GM12878 (cell line): ENCODE results near the gene PIEZO2. TPM values are rescaled to one million over a fixed set of nuclear protein-coding genes. Genes with fewer than 3 reads are reported as not detected.

Experiments used
- CBFB ChIP-seq: IDR thresholded peaks from 2 replicates; pipeline ENCODE4 v1.6.1; 2016; ENCODE audit warnings: antibody characterized with exemption, low read depth
- CHD4 ChIP-seq: fragments of 200-600 bp; sonication (generic); IDR thresholded peaks from 2 replicates; pipeline ENCODE4 v1.6.1; 2016; ENCODE audit warnings: mild to moderate bottlenecking
- ESRRA ChIP-seq: IDR thresholded peaks from 2 replicates; pipeline ENCODE4 v1.6.1; 2012; ENCODE audit warnings: mild to moderate bottlenecking, low read length, improper control_type of control experiment
- LARP7 ChIP-seq: fragments of 450-650 bp; IDR thresholded peaks from 2 replicates; pipeline ENCODE4 v1.6.1; 2017; ENCODE audit warnings: mild to moderate bottlenecking
- NFXL1 ChIP-seq: fragments of 450-650 bp; IDR thresholded peaks from 2 replicates; pipeline ENCODE4 v1.6.1; 2017; ENCODE audit warnings: antibody characterized with exemption, mild to moderate bottlenecking, borderline replicate concordance
- NFYA ChIP-seq: IDR thresholded peaks from 2 replicates; pipeline ENCODE4 v1.6.1; 2011; ENCODE audit warnings: low read depth, mild to moderate bottlenecking, low read length, improper control_type of control experiment, borderline replicate concordance
- PKNOX1 ChIP-seq: fragments of 450-650 bp; IDR thresholded peaks from 2 replicates; pipeline ENCODE4 v1.6.1; 2016; ENCODE audit warnings: mild to moderate bottlenecking
- RBBP5 ChIP-seq: fragments of 200-600 bp; sonication (generic); conservative IDR thresholded peaks from 2 replicates; pipeline ENCODE4 v1.6.1; 2016
- SIX5 ChIP-seq: IDR thresholded peaks from 2 replicates; pipeline ENCODE4 v1.6.1; 2011; ENCODE audit warnings: mild to moderate bottlenecking, low read depth, low read length, moderate library complexity; ENCODE audit not compliant: severe bottlenecking
- polyA plus RNA-seq, 11 experiments: library from polyadenylated mRNA; depleted of rRNA in 4 of 11; unstranded in 6 of 11; stranded (reverse) in 5 of 11; fragments of >200 nt; fragmentation: Nextera tagmentation in 4 of 11; fragmentation: Illumina TruSeq in 1 of 11; extraction: Ambion mirVana in 4 of 11; extraction: Trizol in 1 of 11; gene quantifications; 1 replicate in 1 of 11; 2 replicates in 10 of 11; pipeline versions ENCODE4 v1.2.1 to v1.2.3, GENCODE V29; 2011 to 2016; ENCODE audit warnings: inconsistent platforms in 2 of 11, missing spikeins in 2 of 11, low read depth in 1 of 11
- total RNA-seq, 4 experiments: library from RNA; depleted of rRNA in 3 of 4; stranded (reverse); fragments of >200 nt in 3 of 4; fragmentation: Illumina TruSeq in 1 of 4; extraction: Trizol in 1 of 4; gene quantifications; 2 replicates each; pipeline versions ENCODE4 v1.2.1 to v1.2.3, GENCODE V29; 2013 to 2021
- TF ChIP-seq, protein P1 (sequence below): fragments of 450-650 bp; IDR thresholded peaks from 2 replicates; pipeline ENCODE4 v1.6.1; 2017; ENCODE audit warnings: mild to moderate bottlenecking

The PIEZO2 gene
- total and polyA plus RNA-seq, 10 of the 15 experiments (the other 5 are each of a cell fraction or from before 2014, with no cell fraction given): 6.7 to 42.3 (median 27.4) TPM

DNA sequence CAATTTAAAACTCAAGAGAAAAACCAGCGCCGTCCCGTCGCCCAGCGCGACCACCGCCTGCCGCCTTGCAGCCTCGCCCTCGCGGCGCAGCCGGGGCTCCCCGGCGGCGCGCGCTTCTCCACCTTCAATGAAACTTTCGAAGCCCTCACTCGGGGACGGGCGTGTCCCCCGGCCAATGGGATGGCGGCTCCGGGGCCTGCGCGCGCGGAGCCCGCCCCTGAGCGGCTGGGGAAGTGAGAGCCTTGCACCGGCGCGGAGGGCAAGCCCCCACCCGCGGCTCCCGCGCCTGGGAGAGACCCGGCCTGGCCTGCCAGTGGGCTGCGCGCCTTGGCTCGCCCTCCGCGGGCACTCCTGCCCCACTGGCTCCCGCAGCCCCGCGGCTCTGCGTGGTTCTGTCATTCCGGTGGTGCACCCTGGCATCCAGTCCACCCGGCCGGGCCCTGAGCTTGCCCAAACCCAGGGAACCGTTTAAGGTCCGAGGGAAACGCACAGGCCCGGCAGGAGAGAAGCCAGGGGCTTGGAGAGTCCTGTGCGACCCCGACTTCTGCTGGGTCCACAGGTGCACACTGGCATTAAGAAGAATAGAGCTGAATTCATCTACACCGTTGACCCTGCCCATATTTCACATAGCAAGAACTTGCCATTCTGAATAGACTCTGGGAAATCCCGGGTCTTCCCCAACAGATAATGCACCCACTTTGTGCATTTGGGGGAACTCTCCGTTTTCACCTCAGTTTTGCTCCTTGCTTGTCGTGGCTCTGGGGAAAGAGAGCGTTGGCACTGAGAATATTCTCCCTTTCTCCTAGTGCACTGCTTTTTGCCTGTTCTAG lies at the start of gene PIEZO2 (continued):
- no peak for TF ChIP-seq NFYA
- peak; percentile 97 for TF ChIP-seq PKNOX1
- no peak for TF ChIP-seq ESRRA
- TF ChIP-seq LARP7: 0 out of 2 replicates have a peak, but pooled peaks have one; percentile 48
- TF ChIP-seq, protein P1, sequence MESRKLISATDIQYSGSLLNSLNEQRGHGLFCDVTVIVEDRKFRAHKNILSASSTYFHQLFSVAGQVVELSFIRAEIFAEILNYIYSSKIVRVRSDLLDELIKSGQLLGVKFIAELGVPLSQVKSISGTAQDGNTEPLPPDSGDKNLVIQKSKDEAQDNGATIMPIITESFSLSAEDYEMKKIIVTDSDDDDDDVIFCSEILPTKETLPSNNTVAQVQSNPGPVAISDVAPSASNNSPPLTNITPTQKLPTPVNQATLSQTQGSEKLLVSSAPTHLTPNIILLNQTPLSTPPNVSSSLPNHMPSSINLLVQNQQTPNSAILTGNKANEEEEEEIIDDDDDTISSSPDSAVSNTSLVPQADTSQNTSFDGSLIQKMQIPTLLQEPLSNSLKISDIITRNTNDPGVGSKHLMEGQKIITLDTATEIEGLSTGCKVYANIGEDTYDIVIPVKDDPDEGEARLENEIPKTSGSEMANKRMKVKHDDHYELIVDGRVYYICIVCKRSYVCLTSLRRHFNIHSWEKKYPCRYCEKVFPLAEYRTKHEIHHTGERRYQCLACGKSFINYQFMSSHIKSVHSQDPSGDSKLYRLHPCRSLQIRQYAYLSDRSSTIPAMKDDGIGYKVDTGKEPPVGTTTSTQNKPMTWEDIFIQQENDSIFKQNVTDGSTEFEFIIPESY: no peak
- TF ChIP-seq NFXL1: no peak
- no peak for TF ChIP-seq RBBP5
- no peak for TF ChIP-seq CHD4
- TF ChIP-seq CBFB: no peak
- no peak for TF ChIP-seq SIX5
